Measurements from ENCODE around the gene CPXM1.

CPXM1 gene

DNA sequence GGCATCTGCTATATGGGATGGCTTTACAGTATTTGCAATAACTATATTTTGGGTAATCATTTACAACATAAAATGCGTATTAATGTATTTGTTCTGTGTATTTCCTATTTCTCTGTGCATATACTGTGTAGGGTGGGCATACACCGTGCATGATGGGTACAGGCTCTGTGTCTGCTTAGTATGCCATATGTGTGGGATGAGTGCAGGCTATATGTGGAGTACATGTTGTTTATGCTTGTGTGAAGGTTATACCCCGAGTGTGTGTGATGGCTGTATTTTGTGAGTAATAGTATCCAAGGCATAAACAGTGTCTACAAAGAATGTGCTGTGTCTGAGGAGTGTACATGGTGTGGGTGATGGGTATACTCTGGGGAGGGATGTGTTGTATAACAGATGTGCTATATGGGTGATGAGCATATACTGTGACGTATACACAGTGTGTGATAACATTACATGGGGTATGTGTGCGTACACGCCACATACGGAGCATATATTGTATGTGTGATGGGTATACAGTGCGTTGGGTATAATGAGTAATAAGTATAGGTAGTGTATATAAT lies 52.7 kb downstream of the CPXM1 start:
- no peak for DNase-seq

DNA sequence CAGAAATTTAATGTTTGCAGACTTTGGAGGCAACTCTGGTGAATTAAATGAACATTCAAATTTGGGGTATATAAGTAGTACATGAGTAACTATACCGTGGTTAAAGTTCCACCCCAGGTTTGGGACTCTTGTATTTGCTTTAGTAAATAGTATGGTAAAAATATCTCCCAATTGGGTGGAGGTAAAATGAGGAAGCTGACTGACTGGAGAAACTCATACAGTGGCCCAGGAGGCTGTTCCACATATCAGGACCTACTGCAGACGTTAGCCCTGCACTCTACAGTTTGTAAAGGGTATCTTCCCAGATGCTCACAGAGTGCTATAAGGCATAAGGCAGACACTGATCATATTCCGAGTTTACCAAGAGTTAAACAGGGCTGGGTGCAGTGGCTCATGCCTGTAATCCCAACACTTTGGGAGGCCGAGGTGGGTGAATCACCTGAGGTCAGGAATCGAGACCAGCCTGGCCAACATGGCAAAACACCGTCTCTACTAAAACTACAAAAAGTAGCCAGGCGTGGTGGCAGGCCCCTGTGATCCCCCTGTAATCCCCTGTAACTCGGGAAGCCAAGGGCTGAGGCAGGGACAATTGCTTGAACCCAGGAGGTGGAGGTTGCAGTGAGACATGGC lies 53.7 kb downstream of the CPXM1 start:
- no peak for DNase-seq

DNA sequence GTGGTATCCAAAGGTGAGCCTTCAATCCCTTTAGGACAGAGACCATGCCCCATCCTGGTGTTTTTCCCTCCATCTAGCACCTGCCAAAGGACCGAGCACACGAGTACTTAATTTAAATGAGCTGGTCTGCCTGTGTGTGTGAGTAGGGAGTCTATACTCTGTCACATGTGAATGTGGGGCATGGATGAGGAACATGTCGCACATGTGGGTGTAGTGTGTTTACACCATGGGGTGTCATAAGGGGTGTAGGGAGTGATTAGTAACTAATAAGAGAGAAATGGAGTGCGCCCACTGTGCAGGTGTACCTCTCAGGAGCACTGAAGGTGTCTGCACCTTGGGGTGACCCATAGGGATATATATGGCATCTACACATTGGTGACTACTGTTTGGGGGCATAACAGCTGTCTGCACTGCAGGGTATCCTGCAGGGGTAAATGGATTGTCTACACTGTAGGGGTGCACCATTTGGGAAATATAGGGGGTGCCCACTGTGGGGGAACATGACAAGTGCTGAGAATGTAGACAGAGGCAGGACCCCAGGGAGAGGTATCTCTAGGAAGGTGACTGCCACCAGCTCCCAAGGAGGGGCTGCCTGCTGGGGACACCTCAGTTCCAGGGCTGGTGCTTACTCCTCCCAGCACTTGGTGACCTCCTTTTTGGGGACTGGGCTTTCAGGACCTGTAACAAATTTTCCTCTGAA lies 54.3 kb downstream of the CPXM1 start:
- no peak for DNase-seq

DNA sequence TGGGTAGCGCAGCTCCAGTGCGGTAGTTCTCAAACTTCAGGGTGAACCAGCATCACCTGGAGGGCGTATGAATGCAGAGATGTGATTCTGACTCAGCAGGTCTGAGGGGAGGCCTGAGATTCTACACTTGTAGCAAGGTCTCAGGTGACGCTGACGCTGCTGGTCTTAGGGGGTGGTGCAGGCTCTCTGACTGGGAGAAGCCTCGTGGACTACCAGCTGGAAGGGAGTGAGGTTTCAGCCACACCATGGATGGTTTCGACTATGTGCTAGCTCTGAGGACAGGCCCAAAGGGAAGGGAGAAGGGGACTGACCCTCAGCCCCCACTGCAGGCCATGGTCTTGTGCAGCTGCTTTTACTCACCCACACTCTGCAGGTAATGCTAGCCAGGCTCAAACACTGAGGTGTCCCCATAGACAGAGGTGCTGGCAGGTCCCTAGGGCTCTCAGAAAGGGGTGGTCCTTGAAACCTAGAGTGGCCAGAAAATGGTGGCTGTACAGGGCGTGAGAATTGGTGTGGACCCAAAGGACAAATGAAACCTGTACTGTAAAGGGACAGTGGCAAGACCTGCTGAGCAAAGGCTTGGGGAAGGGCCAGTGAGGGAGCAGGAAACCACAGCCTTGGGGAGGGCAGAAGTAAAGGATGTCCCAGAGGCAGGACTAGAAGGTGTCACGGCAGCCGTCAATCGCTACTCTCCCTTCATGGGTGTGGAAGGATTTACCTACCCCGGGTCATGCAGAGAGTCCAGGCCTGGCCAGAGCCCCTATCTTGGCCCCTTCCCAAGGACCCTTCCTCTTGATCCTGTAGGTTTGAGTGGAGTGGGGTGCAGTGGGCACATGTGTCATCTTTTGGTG lies 55.1 kb downstream of the CPXM1 start:
- no peak for DNase-seq

All from activated CD4-positive, alpha-beta T cell treated with anti-CD3 and anti-CD28 coated beads for 1 hour (primary cell).